GM12878 (cell line): ENCODE data around the gene RANBP1. TPM values are rescaled to one million over a fixed set of nuclear protein-coding genes. Genes with fewer than 3 reads are reported as not detected.

Experiments used
- CHD2 ChIP-seq: IDR thresholded peaks from 2 replicates; pipeline ENCODE4 v1.6.1; 2011; ENCODE audit warnings: low read depth, low read length, improper control_type of control experiment, borderline replicate concordance
- HDAC2 ChIP-seq: fragments of 200-600 bp; sonication (generic); IDR thresholded peaks from 2 replicates; pipeline ENCODE4 v1.6.1; 2017
- KAT2A ChIP-seq: conservative IDR thresholded peaks from 2 replicates; pipeline ENCODE4 v1.6.1; 2011; ENCODE audit warnings: low read depth, low read length; ENCODE audit not compliant: control insufficient read depth
- ZNF217 ChIP-seq: fragments of 450-650 bp; IDR thresholded peaks from 2 replicates; pipeline ENCODE4 v1.6.1; 2017; ENCODE audit warnings: antibody characterized with exemption, mild to moderate bottlenecking
- polyA plus RNA-seq, 11 experiments: library from polyadenylated mRNA; depleted of rRNA in 4 of 11; unstranded in 6 of 11; stranded (reverse) in 5 of 11; fragments of >200 nt; fragmentation: Nextera tagmentation in 4 of 11; fragmentation: Illumina TruSeq in 1 of 11; extraction: Ambion mirVana in 4 of 11; extraction: Trizol in 1 of 11; gene quantifications; 1 replicate in 1 of 11; 2 replicates in 10 of 11; pipeline versions ENCODE4 v1.2.1 to v1.2.3, GENCODE V29; 2011 to 2016; ENCODE audit warnings: inconsistent platforms in 2 of 11, missing spikeins in 2 of 11, low read depth in 1 of 11
- total RNA-seq, 4 experiments: library from RNA; depleted of rRNA in 3 of 4; stranded (reverse); fragments of >200 nt in 3 of 4; fragmentation: Illumina TruSeq in 1 of 4; extraction: Trizol in 1 of 4; gene quantifications; 2 replicates each; pipeline versions ENCODE4 v1.2.1 to v1.2.3, GENCODE V29; 2013 to 2021
- TF ChIP-seq, protein P1 (sequence below): fragments of 450-650 bp; IDR thresholded peaks from 2 replicates; pipeline ENCODE4 v1.6.1; 2017; ENCODE audit warnings: mild to moderate bottlenecking
- TF ChIP-seq, protein P2 (sequence below): IDR thresholded peaks from 2 replicates; pipeline ENCODE4 v1.6.1; 2012; ENCODE audit warnings: mild to moderate bottlenecking, low read depth, low read length
- TF ChIP-seq, protein P3 (sequence below): fragments of 450-650 bp; IDR thresholded peaks from 2 replicates; pipeline ENCODE4 v1.6.1; 2016; ENCODE audit warnings: mild to moderate bottlenecking, moderate library complexity, borderline replicate concordance
- TF ChIP-seq, protein P4 (sequence below): IDR thresholded peaks from 2 replicates; pipeline ENCODE4 v1.6.1; 2012; ENCODE audit warnings: low read depth, low read length, improper control_type of control experiment

The RANBP1 gene
- total and polyA plus RNA-seq, 10 of the 15 experiments (the other 5 are each of a cell fraction or from before 2014, with no cell fraction given): 55.3 to 808 (median 394) TPM

DNA sequence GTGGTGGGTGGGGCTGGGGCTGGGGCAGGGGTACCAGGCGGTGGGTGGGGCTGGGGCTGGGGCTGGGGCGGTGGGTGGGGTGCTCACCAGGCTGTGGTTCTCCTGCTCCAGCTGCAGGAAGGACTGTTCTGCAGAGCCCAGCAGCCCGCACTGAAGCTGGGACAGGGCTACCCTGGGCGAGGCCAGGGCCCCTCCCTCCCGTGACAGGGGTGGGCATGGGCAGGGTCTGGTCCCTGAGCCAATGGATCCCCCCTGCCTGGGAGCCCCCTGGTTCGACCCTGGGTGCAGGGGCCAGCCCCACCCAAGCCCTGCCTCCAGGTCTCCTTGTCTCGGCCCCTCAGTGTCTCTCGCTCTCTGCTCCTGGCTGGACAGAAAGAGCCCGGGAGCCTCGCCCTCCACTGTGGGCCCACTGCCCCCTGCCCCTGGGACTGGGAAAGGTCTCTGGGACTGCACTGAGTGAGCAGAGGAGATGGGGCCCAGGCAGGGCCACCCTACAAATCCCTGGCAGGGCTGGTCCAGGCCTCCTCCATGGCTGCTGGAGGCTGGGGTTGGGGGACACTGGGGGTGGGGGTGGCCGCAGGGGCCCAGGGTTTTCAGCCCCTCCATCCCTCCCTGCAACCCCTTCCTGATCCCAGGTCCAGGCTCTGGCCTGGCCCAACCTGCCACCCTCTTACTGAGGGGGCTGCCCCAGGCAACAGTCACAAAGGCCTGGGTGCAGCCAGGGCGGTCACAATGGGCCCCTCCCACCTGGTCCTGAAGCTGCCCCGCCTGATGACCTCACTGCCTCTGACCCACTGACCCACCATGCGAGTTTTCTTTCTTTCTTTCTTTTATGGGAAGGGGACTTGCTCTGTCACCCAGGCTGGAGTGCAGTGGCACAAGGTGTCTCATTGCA is 34.7 kb downstream of the RANBP1 start, which contains the start of gene CCDC188 (continued):
- TF ChIP-seq, protein P1, sequence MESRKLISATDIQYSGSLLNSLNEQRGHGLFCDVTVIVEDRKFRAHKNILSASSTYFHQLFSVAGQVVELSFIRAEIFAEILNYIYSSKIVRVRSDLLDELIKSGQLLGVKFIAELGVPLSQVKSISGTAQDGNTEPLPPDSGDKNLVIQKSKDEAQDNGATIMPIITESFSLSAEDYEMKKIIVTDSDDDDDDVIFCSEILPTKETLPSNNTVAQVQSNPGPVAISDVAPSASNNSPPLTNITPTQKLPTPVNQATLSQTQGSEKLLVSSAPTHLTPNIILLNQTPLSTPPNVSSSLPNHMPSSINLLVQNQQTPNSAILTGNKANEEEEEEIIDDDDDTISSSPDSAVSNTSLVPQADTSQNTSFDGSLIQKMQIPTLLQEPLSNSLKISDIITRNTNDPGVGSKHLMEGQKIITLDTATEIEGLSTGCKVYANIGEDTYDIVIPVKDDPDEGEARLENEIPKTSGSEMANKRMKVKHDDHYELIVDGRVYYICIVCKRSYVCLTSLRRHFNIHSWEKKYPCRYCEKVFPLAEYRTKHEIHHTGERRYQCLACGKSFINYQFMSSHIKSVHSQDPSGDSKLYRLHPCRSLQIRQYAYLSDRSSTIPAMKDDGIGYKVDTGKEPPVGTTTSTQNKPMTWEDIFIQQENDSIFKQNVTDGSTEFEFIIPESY: no peak
- TF ChIP-seq, protein P2, sequence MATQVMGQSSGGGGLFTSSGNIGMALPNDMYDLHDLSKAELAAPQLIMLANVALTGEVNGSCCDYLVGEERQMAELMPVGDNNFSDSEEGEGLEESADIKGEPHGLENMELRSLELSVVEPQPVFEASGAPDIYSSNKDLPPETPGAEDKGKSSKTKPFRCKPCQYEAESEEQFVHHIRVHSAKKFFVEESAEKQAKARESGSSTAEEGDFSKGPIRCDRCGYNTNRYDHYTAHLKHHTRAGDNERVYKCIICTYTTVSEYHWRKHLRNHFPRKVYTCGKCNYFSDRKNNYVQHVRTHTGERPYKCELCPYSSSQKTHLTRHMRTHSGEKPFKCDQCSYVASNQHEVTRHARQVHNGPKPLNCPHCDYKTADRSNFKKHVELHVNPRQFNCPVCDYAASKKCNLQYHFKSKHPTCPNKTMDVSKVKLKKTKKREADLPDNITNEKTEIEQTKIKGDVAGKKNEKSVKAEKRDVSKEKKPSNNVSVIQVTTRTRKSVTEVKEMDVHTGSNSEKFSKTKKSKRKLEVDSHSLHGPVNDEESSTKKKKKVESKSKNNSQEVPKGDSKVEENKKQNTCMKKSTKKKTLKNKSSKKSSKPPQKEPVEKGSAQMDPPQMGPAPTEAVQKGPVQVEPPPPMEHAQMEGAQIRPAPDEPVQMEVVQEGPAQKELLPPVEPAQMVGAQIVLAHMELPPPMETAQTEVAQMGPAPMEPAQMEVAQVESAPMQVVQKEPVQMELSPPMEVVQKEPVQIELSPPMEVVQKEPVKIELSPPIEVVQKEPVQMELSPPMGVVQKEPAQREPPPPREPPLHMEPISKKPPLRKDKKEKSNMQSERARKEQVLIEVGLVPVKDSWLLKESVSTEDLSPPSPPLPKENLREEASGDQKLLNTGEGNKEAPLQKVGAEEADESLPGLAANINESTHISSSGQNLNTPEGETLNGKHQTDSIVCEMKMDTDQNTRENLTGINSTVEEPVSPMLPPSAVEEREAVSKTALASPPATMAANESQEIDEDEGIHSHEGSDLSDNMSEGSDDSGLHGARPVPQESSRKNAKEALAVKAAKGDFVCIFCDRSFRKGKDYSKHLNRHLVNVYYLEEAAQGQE: no peak
- TF ChIP-seq ZNF217 (no peak), CHD2 (no peak), HDAC2 (no peak), KAT2A (no peak)
- TF ChIP-seq, protein P3, sequence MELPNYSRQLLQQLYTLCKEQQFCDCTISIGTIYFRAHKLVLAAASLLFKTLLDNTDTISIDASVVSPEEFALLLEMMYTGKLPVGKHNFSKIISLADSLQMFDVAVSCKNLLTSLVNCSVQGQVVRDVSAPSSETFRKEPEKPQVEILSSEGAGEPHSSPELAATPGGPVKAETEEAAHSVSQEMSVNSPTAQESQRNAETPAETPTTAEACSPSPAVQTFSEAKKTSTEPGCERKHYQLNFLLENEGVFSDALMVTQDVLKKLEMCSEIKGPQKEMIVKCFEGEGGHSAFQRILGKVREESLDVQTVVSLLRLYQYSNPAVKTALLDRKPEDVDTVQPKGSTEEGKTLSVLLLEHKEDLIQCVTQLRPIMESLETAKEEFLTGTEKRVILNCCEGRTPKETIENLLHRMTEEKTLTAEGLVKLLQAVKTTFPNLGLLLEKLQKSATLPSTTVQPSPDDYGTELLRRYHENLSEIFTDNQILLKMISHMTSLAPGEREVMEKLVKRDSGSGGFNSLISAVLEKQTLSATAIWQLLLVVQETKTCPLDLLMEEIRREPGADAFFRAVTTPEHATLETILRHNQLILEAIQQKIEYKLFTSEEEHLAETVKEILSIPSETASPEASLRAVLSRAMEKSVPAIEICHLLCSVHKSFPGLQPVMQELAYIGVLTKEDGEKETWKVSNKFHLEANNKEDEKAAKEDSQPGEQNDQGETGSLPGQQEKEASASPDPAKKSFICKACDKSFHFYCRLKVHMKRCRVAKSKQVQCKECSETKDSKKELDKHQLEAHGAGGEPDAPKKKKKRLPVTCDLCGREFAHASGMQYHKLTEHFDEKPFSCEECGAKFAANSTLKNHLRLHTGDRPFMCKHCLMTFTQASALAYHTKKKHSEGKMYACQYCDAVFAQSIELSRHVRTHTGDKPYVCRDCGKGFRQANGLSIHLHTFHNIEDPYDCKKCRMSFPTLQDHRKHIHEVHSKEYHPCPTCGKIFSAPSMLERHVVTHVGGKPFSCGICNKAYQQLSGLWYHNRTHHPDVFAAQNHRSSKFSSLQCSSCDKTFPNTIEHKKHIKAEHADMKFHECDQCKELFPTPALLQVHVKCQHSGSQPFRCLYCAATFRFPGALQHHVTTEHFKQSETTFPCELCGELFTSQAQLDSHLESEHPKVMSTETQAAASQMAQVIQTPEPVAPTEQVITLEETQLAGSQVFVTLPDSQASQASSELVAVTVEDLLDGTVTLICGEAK: no peak
- TF ChIP-seq, protein P4, sequence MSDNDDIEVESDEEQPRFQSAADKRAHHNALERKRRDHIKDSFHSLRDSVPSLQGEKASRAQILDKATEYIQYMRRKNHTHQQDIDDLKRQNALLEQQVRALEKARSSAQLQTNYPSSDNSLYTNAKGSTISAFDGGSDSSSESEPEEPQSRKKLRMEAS: no peak
